Ramos (cell line): ENCODE measurements around the gene CYP27B1.

ENCODE experiments used
- in situ Hi-C: fragments of 300-500 bp; cut with MboI; formaldehyde crosslinking; loops from one replicate; pipeline ENCODE4 v1.14.3; 2022; ENCODE audit warnings: low sequenced_read_pairs; ENCODE audit not compliant: unreplicated experiment

CYP27B1 gene, protein sequence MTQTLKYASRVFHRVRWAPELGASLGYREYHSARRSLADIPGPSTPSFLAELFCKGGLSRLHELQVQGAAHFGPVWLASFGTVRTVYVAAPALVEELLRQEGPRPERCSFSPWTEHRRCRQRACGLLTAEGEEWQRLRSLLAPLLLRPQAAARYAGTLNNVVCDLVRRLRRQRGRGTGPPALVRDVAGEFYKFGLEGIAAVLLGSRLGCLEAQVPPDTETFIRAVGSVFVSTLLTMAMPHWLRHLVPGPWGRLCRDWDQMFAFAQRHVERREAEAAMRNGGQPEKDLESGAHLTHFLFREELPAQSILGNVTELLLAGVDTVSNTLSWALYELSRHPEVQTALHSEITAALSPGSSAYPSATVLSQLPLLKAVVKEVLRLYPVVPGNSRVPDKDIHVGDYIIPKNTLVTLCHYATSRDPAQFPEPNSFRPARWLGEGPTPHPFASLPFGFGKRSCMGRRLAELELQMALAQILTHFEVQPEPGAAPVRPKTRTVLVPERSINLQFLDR

DNA sequence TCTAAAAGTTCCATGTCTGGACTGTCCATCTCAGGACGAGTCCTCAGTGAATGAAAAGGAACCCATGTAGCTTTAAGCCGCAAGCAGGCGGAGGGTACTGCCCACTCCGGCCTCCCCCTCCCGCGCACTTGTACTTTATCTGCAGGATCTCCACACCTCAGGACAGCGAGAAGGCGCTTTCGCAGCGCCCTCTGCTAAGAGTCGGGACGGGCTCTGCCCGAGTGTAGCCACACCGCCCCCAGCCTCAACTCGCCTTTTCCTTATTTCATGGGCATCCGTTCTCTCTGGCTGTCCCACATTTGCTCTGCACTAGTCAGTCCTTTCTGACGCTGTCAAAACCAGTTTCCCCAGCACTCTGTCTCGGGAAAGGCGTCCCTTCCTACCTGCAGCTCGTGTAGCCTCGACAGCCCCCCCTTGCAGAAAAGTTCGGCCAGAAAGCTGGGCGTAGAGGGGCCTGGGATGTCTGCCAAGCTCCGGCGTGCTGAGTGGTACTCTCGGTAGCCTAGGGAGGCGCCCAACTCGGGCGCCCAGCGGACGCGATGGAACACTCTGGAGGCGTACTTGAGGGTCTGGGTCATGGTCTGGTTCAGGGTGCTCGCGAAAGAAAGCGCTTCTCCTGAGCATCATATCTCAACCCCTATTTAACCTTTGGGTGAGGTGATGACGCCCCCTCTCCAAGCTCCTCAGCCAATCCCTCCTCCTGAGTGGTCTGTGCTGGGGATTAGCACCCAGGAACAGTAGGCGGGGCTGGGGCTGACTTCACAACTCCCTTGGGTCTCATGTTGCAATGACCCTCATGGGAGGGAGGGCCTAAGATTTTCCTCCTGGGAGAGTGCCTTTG, at the start of gene CYP27B1:
Gene CYP27B1 (minus strand): TSS at position 615 of the 841 bp plus-strand sequence. CDS start 37 bp downstream, at position 578.
- in situ Hi-C loops: loop anchor here (25.0 kb wide), 1 partner anchor 529 kb away; the partner anchor contains the start of gene SHMT2

DNA sequence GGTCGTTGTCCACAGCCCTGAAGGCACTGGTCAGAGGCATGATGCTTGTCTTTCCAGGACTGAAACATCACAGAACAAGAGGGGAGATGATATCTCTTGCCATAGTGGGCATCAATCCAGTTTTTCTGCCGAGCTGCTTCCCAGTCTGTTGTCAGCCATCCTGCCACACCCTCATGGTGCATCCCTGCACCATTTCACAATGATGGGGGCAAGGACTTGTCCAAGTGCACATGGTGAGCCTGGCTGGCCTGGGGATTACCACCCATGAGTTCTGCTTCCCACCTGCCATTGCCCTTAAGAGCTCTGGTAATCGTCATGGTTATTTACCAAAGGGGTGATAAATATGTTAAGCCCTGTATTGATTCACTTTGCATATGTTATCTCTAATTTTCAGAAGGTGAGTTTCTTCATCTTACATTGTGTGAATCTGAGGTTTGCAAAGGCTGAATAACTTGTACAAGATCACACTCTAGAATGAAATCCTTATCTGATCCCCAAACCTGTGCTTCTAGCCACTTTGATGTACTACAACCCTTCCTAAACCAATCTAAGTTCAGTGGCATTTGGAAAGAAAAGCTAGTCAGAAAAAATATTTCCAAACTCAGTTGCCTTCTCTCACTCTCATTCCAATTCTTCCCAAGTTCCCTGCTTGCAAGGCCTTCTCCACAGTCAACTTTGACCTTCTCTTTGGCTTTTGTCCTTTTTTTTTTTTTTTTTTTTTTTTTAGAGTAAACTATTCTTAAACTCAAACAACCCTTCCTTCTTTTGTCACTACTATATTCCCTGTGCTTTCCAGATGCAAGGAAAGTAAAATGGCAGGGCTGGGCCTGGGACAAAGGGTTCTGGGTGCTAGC, 49.4 kb upstream of the CYP27B1 start:
- in situ Hi-C loops: no loop called here

DNA sequence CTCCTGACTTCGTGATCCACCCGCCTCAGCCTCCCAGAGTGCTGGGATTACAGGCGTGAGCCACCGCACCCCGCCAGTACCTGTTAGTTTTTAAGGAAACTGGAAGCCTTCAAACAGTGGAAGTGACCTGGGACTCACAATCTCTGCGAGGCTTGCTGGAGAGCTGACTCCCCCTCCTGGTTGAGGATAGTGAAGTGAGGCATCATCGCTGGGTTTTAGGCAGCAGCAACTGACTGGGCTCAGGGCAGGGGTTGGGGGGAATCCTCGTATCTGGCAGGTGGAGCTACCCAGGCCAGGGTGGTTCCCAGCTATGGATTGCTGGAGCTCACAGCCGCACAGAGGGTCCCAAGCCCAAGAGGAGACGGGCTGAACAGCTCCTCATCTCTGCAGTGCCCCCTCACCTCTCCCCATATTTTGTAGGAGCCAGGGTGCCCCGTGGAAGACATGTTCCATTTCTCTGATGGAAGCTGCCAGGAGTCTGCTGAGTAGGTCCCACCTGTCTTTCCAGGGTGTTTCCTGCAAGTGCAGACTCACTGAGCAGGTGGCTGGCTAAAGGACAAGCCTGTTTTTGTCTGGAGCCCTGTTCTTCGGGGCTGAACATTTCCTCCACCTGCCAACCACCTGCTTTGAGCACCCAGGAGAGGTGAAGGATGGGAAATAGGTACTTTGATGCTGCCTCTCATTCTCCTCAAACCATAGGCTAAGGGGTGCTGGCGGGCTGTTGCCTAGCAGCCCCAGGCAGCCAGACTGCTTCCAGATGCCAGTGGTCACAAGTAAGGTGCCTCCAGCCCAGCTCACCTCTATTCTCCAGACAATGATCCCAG, 48.5 kb upstream of the CYP27B1 start:
- in situ Hi-C loops: no loop called here

DNA sequence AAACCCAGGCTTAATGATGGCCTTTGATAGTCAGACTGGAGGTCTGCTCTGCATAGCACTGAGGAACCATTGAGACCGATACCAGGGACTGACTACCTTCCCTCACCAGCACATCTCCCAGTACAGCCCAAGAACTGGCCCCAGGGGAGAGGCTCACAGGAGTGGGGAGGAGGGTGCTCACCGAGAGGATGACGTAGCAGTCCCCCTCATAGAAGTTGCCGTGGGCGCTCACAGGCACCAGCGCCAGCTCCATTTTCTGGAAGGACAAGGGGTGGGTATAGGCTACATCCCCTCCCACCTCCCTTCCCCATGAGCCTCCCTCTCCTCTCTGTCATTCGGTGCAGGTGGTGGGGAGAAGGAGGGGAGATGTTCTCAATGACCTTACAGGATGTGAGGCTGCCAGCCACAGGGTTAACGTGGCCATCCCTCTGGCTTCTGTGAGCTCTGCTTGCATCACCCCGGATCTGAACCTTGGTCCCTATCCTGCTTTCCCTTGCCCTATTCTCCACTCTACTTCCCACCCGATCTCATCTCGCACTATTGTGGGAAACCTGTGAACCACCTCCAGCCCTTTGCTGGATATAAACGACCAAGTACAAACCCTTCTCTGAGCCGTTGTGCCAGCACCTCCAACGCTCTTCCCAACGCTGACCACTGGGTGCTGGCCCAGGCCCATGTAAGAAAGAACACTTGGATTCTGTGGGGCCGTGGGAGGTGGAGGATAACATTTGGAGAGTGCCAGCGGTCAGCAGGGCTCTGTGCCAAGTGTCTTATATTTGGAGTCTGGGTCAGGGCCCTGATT, 47.3 kb upstream of the CYP27B1 start:
- in situ Hi-C loops: no loop called here

DNA sequence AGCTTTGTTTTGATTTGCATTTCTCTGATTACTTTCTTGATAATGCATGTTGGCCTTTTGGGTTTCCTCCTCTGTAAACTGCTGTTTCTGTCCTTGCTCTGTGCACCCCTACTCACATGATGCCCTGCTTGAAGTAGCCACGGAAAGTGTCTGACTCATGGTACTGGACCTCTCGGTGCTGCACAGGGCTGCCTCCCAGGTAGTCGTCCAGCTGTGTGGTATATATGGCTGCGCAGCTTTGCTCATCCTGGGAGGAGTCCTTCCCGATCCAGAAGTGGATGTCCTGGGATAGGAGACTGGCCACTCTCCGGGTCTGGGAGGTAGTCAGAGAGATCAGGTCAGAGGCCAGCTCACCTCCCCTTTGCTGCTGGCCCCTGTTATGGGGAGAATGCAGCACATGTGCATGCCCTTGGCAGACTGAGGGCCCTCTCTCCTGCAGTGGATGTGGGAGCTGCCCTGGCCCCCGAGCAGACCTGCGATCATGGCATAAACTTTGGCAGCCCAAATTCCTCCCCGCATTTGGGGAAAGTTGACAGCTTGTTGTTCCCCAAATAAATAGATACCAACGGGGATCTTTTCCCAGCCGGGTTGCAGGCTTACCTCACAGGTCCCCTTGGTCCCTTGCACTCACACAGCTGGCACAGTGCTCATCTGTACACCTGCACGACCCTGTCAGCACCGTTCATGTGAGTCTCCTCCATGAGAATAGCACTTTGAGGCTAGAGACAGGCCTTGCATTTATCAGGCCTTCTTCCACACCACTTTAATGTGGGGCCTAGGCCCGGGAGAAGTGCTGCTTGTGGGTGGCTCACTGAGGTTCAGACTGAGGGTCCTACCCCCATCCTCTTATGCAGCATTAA, 46.5 kb upstream of the CYP27B1 start:
- in situ Hi-C loops: no loop called here

DNA sequence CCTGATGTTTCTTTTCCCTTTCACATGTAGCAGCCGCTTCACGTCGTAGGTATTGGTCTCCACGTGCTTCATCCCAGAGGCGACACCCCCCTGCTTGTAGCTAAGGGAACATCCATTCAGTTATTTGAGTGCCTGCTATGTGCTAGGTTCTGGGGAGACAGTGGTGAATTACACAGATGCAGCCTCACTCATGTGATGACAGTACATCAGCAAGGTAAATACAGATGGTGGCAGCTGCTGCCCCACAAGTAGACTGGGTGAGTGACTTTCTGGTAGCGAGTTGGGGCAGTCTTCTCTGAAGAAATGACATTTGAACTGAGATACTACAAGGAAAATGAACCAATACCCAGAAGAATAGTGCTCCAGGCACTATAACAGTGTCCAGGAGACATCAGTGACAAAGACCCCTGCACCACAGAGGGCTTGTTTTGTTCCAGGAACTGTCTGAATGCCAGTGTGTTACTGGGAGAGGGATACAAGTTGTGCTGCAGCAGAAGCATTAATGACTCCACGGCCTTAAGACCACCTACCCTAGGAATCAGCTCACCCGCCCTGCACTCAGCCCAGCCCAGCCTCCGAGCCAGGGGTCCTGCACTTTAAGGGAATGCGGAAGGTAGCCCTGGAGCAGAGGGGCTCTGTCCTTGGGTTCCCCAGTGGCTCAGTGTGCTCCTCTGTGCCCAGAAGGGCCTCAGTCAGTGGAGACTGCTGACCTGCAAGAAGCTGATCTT, 44.3 kb upstream of the CYP27B1 start:
- in situ Hi-C loops: no loop called here

DNA sequence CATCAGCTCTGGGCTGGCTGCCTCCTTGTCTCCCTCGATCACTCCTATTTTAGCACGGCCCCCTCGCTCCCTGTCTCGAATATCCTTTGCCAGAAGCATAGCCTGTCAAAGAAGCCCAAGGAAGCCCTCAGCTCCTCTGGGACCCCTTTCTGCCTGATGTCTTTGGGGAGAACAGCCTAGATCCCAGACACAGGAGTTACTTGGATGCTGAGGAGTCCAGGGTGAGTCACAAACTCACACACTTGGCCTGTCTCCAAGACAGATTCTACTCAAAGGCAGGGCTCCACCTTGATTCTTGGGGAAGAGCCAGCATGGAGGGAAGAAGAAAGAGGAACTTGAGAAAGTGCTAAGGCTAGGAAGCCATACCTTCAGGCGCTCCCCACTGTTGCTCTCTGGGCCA, 43.6 kb upstream of the CYP27B1 start:
- in situ Hi-C loops: no loop called here

DNA sequence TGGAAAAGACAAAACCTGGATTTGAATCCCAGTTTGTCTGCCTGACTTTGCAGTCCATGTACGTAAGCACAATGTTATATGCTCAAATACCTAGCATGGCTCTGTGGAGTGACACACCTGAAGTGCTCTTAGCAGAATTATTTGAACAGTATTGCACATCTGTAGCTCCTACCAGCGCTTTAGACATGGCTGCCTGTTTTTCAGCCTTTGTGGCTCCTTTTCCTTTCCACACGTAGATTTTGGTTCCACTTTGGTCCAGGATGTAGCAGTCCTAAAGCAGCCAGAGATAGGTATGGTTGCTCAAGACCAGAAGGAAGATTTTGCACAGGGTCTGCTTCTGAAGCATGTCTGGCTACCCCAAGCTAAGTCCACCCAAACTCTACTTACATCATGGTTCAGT, 42.5 kb upstream of the CYP27B1 start:
- in situ Hi-C loops: no loop called here

DNA sequence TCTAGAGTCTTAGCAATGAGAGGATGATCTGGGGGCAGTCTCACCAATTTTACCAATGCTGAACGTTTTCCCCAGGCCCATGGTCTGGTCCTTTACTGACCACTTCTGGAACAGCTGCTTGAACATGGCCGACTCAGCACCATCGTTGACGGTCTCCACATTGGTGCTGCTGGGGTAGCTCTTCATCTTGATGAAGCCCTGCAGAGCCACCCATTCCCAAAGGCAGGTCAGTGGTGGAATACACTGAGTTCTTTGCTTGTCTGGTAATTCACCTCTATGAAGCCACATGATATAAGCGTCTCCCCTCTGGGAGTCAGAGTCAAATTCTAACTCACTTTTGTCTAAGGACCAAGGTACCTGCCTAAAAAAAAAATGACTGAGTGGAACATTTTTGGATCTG, 41.5 kb upstream of the CYP27B1 start:
- in situ Hi-C loops: no loop called here

DNA sequence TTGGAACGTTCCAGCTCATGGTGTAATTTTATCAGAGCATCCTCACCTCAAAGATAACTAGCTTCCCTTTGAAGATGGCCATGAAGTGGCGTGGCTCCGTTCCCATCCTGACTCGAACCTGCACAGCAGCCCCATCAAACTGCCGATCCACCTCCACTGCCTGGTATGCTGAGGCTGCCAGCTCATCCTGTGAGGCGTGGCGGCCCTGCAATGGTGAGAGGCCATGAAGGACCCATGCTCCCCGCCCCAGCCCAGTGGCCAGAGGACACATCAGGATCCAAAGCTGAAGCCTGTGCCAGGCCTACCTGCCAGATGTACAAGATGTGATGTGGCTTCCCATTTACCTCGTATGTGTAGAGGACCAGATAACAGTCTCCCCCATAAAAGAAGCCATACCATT, 40.4 kb upstream of the CYP27B1 start:
- in situ Hi-C loops: no loop called here

DNA sequence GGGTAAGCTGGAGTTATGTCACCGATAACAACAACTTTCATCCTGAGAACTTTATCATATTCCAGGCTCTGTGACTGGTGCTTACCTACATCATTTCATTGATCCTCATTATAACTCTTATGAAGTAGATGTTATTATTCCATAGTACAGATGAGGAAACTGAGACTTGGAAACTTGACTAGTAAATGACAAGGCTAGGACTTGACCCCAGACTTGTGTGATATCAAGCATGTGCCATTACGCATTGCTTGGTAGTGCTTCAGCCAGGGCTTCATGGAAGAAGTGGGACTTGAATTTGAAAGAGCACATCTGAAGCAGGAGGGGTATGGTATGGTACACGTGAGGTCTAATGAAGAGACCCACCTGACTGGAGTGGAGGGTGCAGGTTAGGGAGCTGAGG, 39.8 kb upstream of the CYP27B1 start:
- in situ Hi-C loops: no loop called here

DNA sequence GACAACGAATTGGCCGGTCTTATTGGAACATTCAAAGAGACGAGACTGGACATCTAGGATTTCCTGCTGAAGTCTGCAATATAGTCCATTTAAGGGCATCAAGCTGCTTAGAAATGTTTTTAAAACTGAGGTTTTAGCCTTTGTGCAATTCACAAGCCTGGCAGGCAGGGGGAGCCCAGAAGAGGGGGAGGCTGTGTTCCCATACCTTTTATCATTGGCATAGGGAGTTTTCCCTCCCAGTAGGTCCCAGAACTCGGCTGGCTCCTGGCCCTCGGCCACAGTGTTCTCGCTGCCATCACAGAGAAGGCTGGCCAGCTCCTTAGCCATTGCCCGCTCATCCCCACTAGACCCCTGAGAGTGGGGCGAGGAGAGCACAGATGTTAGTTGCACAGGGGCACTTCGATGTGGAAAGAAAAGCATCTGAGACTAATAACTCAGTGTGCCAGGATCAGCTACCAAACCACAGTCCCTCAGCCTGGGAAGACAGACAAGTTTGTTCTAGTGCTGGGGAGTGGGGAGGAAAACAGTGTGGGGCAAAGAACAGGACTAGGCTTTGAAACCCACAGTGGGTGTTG, 36.5 kb upstream of the CYP27B1 start:
- in situ Hi-C loops: no loop called here

DNA sequence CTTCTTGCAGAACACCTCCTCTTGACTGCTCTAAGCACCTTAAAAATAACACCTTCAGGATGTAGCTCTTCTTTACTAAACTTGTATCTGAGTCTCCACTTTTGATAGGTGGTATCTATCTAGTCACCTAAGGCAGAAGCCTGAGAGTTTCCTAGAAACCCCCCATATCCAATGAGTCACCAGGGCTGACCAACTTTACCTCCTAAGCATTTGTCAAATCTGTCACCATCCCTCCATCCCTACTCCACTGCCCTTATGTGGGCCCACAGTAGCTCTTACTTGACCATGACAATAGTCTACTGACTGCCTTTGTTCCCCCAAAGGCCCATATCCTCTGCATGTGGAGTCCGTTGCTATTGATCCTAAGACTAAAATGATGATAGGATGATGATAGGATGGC, 35.7 kb upstream of the CYP27B1 start:
- in situ Hi-C loops: no loop called here

DNA sequence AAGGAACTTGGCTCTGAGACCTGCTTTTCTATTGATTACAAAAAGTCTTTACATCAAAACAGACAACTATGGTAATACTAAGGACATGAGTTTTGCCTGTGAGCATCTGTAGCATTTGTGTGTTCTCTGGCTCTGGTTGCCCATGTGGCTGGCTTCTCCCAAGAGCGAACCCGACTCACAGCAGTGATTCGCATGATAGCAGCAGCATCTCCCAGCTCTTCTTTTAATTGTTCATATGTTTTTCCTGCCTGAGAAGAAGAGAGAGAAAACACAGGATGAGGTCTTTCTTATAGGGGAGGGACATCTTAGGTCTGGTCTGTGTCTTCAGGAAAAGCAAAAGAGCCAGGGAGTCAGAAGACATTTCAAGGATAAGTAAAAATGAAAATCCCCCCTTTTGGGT, 34.1 kb upstream of the CYP27B1 start:
- in situ Hi-C loops: no loop called here

DNA sequence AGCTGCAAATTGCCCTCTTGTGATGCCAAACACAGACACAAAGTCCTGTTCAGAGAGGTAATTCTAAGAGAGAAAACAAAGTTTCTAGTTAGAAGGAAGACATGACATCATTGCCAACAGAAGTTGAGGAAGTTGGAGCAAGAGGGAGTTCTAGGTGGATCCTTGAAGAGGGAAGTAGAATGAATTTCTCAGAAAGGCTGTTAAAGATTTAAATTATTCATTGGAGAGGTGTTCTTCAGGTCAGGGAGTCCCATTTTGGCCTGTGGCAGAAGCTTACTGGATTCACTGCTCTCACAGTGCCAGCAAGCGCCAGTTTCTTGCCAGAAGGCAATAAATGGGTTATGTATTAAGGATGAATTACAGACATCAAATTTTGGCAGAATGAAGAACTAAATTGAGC, 31.1 kb upstream of the CYP27B1 start:
- in situ Hi-C loops: no loop called here

DNA sequence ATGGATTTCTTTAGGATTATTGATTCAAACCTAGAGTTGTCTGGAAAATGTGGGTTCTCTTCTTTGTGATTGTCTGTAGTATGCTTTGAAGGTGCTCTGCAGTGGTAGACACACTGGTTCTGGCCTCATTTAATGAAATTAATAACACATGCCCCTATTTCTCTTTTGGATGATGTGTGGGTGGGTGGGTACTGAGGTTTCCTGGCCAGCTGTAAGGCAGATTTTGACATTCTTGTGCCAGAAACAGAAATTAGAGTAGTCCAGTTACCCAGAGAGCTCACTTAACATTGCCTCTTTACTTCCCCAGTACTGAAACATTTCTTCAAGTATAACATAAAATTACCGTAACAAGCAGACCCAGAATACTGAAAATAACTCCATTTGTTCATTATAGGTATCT, 30.1 kb upstream of the CYP27B1 start:
- in situ Hi-C loops: no loop called here

DNA sequence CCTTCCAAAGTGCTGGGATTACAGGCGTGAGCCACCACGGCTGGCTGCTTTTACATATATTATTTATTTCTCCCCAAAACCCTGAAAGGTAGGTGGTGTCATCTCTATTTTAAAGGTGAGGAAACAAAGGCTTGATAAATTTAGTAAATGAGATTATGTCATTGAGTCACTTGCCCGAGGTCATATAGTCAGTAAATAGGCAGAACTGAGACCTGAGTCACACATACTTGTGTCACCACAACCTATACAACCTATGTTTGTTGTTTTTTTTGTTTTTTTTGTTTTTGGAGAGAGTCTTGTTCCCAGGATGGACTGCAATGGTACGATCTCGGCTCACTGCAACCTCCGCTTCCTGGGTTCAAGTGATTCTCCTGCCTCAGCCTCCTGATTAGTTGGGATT, 28.5 kb upstream of the CYP27B1 start:
- in situ Hi-C loops: no loop called here
